ENCODE data around the gene FAM174C.
A peak's percentile ranks its signal among the peaks of the same experiment; 100 is the strongest.

Gene FAM174C

DNA sequence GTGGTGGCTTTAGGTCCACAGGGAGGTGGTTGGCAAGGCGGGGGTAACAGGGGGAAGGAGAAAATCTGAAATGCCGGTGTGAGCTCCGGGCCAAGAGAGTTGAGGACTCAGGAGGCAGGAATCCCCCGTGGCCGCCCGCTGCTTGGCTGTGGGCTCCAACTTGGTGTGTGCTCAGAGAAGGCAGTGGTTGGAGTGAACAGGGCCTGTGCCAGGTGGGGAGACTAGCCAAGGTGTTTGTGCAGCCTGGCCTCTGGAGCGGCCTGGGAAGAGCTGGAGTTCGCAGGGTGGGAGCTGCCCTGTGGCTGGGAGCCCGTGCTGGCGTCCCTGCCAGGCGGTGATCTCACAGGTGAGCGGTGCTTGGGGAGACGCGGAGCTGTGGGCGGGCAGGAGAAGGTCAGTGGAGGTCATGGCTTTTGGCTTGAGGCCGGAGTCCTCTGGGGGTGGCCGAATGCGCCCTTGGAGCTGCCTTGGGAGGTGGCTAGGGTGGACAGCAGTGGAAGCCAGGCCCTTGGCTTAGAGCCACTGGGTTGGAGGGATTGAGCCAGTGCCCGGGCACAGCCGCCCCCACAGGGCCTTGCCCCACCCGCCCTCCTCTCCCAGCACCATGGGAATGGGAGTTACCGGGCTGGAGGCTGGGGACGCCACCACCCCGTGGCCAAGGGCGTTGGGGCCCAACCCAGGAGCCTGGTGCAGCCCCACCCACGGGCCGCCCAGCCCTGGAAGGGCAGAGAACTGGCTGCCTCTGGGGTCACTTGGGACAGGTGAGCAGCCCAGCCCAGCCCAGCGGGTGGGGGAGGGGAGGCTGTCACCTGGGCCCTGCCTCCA, 13.3 kb upstream of the FAM174C start:
- DNase-seq (ENCODE audit: low spot score): no peak

DNA sequence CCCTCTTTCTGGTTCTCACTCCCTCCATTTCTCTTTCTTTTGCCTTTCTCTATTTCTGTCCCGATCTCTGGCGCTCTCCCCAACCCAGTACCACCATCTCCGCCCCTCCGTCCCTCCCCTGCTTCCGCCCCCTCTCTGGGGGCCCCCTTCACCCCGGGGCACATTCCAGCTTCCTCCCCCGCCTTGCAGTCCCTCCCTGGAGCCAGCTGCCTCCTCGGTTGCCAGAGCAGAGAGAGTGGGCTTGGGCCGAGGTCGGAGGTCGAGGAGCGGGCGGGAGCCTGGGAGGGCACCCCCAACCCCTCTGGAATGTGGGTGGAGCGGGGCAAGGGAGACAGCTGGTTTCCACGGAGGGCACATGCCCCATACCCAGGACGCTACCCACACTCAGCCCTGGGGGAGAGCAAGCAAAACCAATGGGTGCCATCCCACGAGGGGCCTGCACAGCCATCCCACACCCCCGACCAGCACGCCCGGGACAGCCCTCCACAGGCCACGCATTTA, 12.7 kb upstream of the FAM174C start:
- DNase-seq (ENCODE audit: low spot score): no peak

DNA sequence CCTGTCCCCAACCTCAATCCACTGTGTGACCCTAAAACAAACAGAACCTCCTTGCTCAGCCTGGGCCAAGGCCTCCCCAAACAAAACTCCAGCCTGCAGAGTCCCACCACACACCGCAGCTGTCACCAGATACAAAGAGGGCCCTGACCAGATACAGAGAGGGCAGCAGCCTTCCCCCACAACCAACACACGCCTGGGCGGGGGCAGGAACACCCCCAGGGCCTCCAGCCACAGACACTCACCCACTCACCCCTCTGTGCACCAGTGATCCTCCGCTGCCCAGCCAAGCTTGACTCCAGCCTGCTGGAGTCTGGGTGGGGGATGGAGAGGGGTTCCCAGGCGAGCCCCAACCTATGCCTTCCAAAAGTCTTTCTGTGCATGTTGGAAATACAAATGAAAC, 12.1 kb upstream of the FAM174C start:
- no peak for DNase-seq (ENCODE audit: low spot score)

DNA sequence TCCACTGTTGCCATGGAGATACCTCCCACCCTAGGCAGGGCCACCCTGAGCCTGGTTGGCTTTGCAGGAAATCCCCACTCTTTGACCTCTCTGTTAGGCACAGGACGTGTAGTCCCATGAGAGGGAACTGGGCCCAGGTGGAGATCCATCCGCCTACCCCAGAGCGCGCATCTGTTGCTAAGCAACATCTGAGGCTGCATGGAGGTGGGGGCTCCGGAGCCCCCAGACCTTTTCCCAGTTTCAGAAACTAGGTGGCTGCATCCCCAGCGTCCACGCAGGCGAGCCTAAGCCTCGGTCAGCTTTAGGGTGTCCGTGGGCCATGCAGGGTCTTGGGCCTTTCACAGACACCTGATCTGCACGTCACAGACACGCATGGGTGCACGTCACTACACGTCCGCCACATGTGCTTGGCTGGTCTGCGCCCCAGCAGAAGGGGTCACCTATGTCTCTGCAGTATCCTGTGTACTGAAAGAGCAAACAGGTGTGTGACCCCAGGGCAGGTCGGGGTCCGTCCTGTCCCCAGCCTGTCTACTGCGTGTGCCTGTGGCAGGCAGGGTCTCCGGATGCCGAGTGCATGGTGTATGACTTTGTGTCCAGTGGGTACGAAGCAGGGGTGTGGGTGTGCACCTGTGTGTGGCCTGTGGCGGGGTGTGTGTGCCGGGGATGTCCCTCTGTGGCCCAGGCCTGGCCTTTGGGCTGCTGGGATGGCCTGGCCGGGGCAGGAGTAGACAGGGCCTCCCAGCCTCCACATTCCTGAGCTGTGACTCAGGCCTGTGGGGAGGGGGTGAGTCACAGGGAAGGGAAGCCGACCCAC, 10.3 kb upstream of the FAM174C start:
- no peak for DNase-seq (ENCODE audit: low spot score)

DNA sequence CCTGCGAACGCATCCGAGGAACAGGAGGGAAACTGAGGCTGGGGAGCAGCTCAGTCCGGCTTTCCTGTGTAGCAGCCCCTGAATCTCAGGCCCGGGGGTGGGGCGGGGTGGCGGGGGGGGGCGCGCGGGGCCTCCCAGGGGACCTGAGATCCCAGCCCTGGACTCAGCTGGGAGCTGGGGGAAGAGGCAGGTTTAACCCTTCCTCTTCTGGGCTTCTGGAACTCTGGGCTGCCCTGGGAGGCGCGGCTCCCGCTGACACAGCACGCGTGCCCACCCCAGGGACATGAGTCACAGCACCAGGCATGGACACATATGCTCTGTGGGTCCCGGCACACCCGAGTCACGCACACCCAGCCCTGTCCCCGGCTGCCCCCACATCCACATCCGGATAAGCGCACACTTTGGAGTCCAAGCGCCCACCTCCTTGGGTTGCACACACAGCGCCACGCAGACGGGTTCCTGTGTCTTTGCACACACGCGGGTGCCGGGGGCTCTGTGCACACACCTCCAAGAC, 9.7 kb upstream of the FAM174C start:
- DNase-seq (ENCODE audit: low spot score): no peak

DNA sequence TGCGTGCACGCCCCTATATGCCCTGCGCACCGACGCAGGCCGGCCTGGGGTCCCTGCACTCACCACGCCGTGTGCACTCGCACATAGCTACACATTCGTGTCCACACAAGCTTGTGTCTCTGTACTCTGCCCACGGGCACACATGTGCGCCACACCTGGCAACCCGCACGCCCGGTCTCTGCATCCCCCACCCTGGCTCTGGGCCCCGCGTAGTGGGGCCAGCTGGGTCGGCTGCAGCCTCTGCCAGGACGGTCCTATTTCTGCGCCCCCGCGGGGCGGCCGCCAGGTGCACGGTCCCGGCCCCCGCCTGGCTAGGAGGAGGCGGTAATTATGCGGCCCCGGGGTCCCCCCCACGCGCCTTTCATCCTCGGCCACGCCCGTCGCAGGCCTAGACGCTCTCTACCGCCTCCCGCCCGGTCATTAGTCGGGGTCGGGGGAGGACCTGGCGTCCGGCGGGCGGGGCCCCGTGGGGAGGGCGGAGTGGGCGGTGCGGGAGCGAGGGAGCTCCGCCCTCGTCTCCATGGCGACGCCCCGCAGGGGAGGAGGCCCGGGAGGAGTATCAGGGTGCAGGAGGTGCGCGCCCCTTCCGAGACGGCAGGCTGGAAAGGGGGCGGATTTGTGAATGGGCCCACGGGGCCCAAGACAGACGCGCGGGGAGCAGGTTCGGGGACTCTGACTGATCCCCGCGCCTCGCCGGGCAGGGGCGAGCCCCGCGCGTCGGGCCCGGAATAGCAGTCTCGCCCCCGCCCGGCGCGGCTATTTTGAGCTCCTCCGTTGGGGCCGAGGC, 9.0 kb upstream of the FAM174C start:
- peak; percentile 85 for DNase-seq (ENCODE audit: low spot score)

DNA sequence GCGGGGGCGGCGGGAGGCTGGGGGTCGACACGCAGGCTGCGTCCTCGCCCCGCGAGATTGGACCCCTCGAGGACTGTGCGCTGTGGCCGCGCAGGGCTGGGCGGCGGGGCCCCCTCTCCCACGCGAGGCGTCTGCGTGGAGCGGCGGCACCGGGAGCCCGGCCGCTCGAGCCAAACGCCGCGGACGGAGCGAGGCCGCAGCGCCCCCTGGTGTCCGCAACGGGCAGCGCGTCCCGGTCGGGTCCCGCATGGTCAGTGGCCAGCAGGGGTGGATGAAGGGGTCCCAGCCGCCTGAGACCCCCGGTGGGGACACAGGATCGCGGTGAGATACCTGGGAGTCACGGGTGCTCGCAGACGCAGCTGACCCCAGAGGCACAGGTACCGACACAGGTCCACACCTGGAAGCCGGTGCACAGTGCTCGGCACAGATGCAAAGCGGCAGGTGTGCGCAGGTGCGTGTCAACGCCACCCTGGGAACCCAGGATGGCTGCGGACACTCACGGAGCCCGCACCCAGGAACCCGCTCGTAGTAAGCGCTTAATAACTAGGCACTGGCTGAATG, 8.3 kb upstream of the FAM174C start:
- peak; percentile 90 for DNase-seq (ENCODE audit: low spot score)

DNA sequence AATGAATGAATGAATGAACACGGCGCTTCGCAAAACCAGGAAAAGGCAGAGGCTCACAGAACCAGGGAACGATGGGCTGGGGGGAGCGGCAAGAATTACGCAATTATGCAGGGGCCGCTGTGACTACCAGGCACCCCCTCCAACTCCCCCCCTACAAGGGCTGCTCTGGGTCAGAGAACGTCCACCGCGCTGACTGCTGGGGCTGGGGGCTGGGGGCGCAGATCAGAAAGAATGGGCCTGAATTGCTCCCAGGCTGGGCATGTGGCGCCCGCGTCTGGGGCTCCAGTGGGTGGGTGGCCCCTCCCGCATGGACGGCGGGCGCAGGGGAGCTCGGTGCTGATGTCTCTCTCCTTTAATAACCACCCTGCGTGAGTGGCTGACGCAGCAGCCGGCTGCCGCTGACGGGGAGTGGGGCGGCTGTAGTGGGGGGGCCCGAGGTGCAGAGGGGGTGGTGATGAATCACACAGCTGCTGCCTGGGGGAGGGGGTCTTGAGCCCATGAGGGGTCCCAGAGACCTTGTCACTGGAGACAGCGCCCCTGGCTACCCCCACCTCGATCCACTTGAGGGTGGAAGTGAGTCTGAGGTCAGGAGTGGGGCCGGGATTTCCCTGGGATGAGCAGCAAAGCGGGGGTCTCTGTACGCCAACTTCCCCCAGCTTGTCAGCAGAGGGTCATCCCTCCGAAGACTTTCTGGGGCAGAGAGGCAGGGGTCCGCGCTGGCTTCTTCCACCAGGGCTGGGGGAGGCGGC, 7.7 kb upstream of the FAM174C start:
- no peak for DNase-seq (ENCODE audit: low spot score)

DNA sequence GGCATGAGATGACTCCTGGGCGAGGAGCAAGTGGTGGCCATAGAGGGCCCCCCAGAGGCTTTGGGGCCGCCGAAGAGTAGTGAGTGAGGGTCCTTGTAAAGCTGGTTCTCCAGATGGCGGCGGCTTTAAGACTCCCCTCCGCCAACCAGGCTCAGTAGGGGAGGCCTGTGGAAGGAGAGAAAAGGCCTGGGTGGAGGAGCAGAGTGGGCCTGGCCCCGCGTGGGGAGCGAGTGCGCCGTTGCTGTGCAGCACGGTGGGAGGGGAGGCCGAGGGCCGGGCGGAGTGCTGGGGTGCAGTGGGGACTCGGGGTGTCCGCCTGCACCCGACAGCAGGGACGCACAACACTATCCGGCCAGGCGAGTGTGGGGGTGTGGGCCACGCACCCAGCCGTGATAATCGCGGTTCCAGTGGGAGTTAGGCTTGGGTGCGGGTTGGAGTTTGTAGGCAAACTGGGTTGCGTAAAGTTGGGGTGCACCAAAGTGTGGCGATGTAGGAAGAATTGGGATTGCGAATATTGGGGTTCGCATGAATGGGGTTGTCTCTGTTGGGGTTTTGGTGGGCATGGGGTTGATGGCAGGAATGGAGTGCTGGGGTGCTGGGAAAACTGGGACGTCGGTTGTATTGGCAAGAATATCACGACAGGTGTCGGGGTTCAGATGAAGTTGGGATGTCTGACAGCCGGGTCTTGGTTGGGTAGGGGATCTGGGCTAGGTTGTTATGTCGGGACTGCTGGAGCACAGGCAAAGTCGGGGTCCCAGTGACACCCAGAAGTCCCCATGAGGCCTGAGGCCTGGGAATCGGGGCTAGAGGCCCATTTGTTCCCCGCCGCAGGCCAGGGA, 6.9 kb upstream of the FAM174C start:
- DNase-seq (ENCODE audit: low spot score): no peak

DNA sequence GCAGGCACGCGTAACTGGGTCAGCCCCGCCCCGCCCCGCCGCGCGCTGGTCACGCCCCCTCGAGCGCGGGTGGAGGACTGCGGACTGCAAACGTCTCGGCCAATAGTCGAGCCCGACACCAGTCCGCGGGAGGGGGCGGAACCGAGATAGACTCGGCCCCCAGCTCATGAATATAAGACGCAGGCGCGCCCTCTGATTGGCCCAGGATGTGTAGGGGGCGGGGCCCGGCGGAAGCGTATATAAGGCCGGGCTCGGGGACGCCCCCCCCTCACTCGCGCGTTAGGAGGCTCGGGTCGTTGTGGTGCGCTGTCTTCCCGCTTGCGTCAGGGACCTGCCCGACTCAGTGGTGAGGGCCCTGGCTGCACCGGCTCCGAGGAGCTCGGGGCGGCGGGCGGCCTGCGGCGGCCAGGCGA, 6.3 kb upstream of the FAM174C start, which contains the start of gene CIRBP:
CIRBP (plus strand) TSS at position 268 of the 413 bp plus-strand sequence. CDS start 1,602 bp downstream, outside the sequence.
- peak; percentile 99 for DNase-seq (ENCODE audit: low spot score)

DNA sequence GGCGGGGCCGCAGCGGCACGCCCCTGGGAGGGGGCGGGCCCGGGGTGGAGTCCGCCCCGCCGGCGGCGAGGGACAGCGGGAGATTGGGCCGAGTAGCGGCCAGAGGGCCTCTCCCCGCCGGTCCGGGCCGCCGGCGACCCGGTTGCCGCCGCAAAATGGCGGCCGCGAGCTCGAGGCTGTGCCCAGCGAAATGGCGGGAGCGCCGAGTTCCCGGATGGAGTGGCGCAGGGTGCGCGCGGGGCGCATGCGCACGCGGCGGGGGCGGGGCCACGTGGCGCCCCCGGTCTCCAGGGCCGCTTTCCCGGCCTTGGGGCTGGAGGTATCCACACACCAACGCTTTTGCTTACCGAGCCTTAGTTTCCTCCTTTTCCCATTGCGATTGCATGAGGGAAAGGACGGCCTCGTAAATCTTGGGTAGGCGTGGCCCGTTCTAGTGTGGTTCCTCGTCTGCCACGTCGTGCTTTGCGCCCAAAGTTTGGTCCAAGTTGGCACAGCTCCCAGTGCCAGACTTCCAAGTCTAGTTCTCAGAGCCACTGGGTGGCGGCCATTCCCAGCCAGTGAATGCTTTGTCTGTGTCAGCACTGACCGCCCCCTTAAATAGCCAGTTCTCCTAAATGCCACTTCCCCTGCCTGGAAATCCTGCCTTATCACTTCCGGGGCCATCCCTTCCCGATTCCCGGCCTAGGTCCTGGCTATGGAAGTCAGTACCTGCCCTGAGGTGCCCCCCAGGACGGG, 5.7 kb upstream of the FAM174C start:
- peak; percentile 93 for DNase-seq (ENCODE audit: low spot score)

DNA sequence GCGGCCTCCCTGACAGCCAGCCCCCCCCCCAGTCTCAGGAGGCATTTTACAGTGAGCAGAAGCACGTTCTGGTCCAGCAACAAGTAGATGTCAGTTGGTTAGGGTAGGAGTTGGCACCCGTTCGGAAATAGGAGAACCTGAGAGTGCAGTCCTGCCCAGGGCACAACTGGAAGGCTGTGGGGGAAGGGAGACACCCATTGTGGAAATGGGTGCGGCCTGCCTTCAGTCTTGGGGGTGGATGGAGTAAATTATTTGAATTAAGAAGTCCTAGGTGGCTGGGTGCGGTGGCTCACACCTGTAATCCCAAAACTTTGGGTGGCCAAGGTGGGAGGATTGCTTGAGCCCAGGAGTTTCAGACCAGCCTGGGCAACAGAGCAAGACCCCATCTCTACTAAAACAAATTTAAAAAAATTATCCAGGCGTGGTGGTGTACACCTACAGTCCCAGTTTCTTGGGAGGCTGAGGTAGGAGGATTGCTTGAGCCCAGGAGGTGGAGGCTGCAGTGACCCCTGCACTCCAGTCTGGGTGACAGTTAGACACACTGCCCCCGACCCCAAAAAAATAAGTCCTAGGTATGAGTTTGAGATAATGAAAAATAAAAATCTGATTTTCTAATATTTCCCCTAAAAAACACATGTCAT, 5.0 kb upstream of the FAM174C start:
- DNase-seq (ENCODE audit: low spot score): no peak

DNA sequence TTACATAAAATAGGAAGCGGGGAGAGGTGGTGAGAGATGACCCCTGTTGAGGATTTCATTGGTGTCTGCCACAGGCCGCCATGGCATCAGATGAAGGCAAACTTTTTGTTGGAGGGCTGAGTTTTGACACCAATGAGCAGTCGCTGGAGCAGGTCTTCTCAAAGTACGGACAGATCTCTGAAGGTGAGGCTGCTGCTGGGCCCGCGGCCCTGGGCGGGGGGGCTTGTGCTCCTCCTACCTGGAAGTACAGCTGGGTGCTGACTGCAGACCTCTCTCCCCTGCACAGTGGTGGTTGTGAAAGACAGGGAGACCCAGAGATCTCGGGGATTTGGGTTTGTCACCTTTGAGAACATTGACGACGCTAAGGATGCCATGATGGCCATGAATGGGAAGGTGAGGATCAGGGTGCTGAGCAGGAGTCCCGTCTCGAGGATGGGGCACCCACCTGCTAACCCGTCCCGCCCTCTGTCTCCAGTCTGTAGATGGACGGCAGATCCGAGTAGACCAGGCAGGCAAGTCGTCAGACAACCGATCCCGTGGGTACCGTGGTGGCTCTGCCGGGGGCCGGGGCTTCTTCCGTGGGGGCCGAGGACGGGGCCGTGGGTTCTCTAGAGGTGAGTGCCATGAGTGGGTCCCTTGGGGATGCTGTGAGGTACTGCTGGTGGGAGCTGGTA, 4.3 kb upstream of the FAM174C start:
- no peak for DNase-seq (ENCODE audit: low spot score)

DNA sequence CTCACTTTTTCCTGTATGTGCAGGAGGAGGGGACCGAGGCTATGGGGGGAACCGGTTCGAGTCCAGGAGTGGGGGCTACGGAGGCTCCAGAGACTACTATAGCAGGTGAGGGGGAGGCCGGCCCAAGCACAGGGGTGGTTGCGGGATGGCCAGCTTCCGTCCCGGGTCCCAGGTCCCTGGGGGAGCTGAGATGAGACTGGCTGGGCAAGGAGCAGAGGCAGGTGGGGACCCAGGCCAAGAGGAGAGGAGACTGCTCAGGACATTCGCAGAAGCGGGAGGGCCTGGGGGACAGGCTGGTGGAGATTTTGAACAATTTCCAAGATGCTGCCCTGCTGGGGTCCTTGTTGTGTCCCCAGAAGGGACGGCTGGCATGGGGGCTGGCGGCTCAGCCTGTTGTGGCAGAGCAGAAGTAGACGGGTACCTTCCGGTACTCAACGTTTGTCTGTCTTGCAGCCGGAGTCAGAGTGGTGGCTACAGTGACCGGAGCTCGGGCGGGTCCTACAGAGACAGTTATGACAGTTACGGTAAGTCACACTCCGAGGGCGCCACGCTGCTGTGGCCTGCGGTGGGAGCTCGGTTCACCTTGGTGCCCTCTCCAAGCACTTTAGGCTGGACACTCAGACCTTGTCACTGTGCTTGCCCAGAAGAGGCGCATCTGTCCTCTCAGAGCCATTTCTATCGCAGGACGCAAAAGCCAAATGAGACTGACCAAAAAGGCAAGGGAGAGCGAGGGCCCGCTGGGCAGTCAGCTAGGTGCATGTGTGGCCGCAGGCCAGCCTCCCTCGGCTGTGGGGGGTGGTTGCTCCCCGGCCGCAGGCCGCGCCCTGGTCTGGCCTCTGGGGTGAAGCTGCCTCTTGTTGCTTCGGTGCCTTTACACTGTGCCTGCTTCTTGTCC, 3.6 kb upstream of the FAM174C start:
- DNase-seq (ENCODE audit: low spot score): no peak

DNA sequence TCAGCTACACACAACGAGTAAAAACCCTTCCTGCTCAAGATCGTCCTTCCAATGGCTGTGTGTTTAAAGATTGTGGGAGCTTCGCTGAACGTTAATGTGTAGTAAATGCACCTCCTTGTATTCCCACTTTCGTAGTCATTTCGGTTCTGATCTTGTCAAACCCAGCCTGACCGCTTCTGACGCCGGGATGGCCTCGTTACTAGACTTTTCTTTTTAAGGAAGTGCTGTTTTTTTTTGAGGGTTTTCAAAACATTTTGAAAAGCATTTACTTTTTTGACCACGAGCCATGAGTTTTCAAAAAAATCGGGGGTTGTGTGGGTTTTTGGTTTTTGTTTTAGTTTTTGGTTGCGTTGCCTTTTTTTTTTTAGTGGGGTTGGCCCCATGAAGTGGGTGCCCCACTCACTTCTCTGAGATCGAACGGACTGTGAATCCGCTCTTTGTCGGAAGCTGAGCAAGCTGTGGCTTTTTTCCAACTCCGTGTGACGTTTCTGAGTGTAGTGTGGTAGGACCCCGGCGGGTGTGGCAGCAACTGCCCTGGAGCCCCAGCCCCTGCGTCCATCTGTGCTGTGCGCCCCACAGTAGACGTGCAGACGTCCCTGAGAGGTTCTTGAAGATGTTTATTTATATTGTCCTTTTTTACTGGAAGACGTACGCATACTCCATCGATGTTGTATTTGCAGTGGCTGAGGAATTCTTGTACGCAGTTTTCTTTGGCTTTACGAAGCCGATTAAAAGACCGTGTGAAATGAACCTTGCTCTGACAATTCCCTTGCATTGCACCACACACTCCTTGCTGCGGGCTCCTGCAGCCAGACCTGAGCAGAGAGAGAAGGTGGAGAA, 2.7 kb upstream of the FAM174C start:
- DNase-seq (ENCODE audit: low spot score): no peak
